Measurements from ENCODE around the gene FOXR2.

DNA sequence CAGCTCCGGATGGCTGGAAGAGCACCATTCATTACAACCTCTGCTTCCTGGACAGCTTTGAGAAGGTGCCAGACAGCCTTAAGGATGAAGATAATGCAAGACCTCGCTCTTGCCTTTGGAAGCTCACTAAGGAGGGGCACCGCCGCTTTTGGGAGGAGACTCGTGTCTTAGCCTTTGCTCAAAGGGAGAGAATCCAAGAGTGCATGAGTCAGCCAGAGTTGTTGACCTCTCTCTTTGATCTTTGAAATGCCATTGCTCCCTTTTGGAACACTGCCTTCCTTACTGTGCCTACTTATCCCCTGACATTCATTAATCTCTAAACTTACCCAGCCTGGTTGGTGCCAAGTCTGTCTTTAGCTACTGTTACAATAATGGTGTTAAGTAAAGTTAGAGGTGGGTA lies 1.2 kb downstream of the FOXR2 start:
- no peak for TF ChIP-seq MXI1 (IDR thresholded peaks at IDR 0.05; ENCODE audit: borderline replicate concordance, low read depth, low read length)
- TF ChIP-seq, protein P1, sequence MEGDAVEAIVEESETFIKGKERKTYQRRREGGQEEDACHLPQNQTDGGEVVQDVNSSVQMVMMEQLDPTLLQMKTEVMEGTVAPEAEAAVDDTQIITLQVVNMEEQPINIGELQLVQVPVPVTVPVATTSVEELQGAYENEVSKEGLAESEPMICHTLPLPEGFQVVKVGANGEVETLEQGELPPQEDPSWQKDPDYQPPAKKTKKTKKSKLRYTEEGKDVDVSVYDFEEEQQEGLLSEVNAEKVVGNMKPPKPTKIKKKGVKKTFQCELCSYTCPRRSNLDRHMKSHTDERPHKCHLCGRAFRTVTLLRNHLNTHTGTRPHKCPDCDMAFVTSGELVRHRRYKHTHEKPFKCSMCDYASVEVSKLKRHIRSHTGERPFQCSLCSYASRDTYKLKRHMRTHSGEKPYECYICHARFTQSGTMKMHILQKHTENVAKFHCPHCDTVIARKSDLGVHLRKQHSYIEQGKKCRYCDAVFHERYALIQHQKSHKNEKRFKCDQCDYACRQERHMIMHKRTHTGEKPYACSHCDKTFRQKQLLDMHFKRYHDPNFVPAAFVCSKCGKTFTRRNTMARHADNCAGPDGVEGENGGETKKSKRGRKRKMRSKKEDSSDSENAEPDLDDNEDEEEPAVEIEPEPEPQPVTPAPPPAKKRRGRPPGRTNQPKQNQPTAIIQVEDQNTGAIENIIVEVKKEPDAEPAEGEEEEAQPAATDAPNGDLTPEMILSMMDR (conservative IDR thresholded peaks at IDR 0.05; ENCODE audit: low read depth, low read length), result no peak
- no peak for TF ChIP-seq POLR2A (IDR thresholded peaks at IDR 0.05; ENCODE audit: low read depth, low read length)
- TF ChIP-seq CEBPB (IDR thresholded peaks at IDR 0.05; ENCODE audit: low read depth, low read length), result no peak
- no peak for TF ChIP-seq SMC3 (IDR thresholded peaks at IDR 0.05; ENCODE audit: low read depth, low read length)
- TF ChIP-seq RCOR1 (IDR thresholded peaks at IDR 0.05; ENCODE audit: insufficient replicate concordance, low read length), result no peak
- TF ChIP-seq BHLHE40 (IDR thresholded peaks at IDR 0.05; ENCODE audit: low read depth, low read length), result no peak
- no peak for TF ChIP-seq RFX5 (IDR thresholded peaks at IDR 0.05; ENCODE audit: low read depth, low read length)
- no peak for TF ChIP-seq MAZ (IDR thresholded peaks at IDR 0.05; ENCODE audit: borderline replicate concordance, low read depth, low read length)
- no peak for TF ChIP-seq RAD21 (IDR thresholded peaks at IDR 0.05; ENCODE audit: low read length)
- no peak for TF ChIP-seq NFE2L2 (IDR thresholded peaks at IDR 0.05; ENCODE audit: low read depth, low read length)

All from IMR-90 (cell line).